ENCODE data around the gene IL11RA. TPM values are rescaled to one million over a fixed set of nuclear protein-coding genes. Genes with fewer than 3 reads are reported as not detected.

The IL11RA gene
- total and polyA plus RNA-seq, 2 of the 8 experiments (the other 6 are each of a cell fraction or from before 2014, with no cell fraction given): 5.5 to 9.1 TPM

DNA sequence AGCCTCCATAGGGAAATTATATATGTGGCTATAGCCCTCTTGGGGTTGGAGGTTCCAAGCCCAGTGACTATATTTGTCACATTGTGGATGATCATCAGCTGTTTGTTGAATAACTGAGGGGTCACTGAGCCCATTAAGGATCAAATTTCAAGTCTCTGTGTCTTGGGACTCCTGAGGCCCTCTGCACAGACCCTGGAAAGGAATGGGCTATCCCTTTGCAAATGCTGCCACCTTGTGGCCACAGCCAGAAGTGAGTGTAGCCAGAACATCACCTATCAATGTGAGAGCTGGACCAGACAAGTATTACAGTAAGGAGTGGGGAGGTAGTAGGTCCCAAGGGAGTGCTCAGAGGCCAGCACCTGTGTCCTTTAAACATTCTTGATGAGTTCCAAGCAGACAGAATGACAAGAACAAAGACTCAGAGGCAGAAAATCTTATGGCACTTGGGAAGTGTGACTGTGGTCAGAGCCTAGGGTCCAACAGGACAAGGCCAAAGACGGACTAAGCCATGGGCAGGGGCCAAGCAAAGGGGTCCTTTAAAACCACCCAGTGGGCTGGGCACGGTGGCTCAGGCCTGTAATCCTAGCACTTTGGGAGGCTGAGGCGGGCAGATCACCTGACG is 48.3 kb upstream of the IL11RA start:
- Histone ChIP-seq H2BK120ac (replicated peaks; ENCODE audit: low read depth, low read length) (no peak overlapping the region), H2BK20ac (ENCODE audit: low read length) (no peak overlapping the region), H4K8ac (ENCODE audit: extremely low read depth, insufficient read depth, low read length) (no peak overlapping the region), H3K9ac (replicated peaks in 1 of 4; ENCODE audit: extremely low read depth in 1 of 4, low read depth in 3 of 4, low read length in 3 of 4) (no peak overlapping the region), H4K5ac (ENCODE audit: insufficient read length, low read depth, low read length) (no peak overlapping the region), H3K27me3 (replicated peaks in 1 of 4; ENCODE audit: control insufficient read depth in 3 of 4, extremely low read depth in 1 of 4, insufficient read depth in 3 of 4, low read length in 3 of 4) (peaks cover 0 to 3% (median 0%) of the 10 kb centered on the region in 4 experiments; a peak in 2 of 7 replicates), H3K4ac (replicated peaks; ENCODE audit: insufficient read length, low read depth, low read length) (no peak overlapping the region), H2AFZ (ENCODE audit: low read length) (no peak overlapping the region), H3K4me3 (ENCODE audit: extremely low read depth in 1 of 4, insufficient read depth in 2 of 4, low read depth in 3 of 4, low read length in 4 of 4) (no peak overlapping the region), H4K91ac (replicated peaks; ENCODE audit: insufficient read length, low read length) (no peak overlapping the region), H3K36me3 (ENCODE audit: control insufficient read depth in 2 of 4, insufficient read depth in 4 of 4, low read length in 3 of 4) (no peaks in the 10 kb centered on the region), H3K4me1 (replicated peaks in 1 of 4; ENCODE audit: control insufficient read depth in 3 of 4, insufficient read depth in 4 of 4, low read length in 3 of 4) (peaks cover 0 to 5% (median 2%) of the 10 kb centered on the region in 4 experiments; a peak in 2 of 7 replicates), H3K9me3 (ENCODE audit: insufficient read depth in 2 of 2, low read depth in 1 of 2, low read length in 1 of 2) (no peaks in the 10 kb centered on the region), H2AK5ac (ENCODE audit: low read depth, low read length) (no peak overlapping the region), H3K79me2 (ENCODE audit: control insufficient read depth in 1 of 2, insufficient read depth in 2 of 2, low read length in 2 of 2) (no peaks in the 10 kb centered on the region), H3K14ac (ENCODE audit: insufficient read length) (no peak overlapping the region), H2BK5ac (ENCODE audit: low read depth, low read length) (no peak overlapping the region), H3K18ac (ENCODE audit: extremely low read depth, low read length) (no peak overlapping the region), H3K23ac (ENCODE audit: insufficient read length) (no peak overlapping the region), H3K79me1 (ENCODE audit: low read depth, low read length) (no peaks in the 10 kb centered on the region), H2BK15ac (ENCODE audit: low read length) (no peak overlapping the region), H3K23me2 (ENCODE audit: low read depth, low read length) (no peaks in the 10 kb centered on the region), H4K20me1 (replicated peaks in 1 of 2; ENCODE audit: control insufficient read depth in 1 of 2, insufficient read depth in 2 of 2, low read length in 2 of 2) (no peaks in the 10 kb centered on the region), H3K56ac (replicated peaks; ENCODE audit: insufficient read length, low read depth, low read length) (no peak overlapping the region), H3K27ac (ENCODE audit: low read depth, low read length) (no peak overlapping the region), H3K4me2 (ENCODE audit: insufficient read depth in 1 of 2, low read depth in 2 of 2, low read length in 2 of 2) (no peak overlapping the region), H2BK12ac (ENCODE audit: low read depth, low read length) (no peak overlapping the region)
- FAIRE-seq (peak; percentile 99), DNase-seq (ENCODE audit: low read depth in 1 of 2, low spot score in 2 of 2) (peak in 1 of 2 experiments; percentile 96)
- POLR2A ChIA-PET (ENCODE audit: partially characterized antibody): interaction anchor here (2.9 kb wide), 1 partner anchor 12 kb away, joined by 8 read pairs; no protein-coding TSS in a partner anchor
- WGBS, 2 experiments (ENCODE audit: extremely low coverage in 1 of 2, insufficient coverage in 1 of 2, insufficient read length in 1 of 2, insufficient replicate concordance in 2 of 2, low coverage in 1 of 2, low lambda C conversion rate in 2 of 2, missing lambda C conversion rate in 1 of 2): 66% methylated on average over 4 of the region's 4 CpGs; no CpG with 5 or more reads in 1 of the 2 experiments
- CTCF ChIA-PET (ENCODE audit: partially characterized antibody): interaction anchor here (0.9 to 16.9 kb wide), 43 partner anchors 10 to 276 kb away, joined by 3 to 401 read pairs (median 9); partner anchors contain the start of genes ARID3C, DCTN3, ENHO and GALT
- no peak for TF ChIP-seq SP2 (IDR thresholded peaks at IDR 0.05; ENCODE audit: low read length)
- no peak for TF ChIP-seq CEBPB (IDR thresholded peaks at IDR 0.05; ENCODE audit: low read depth, low read length)
- no peak for TF ChIP-seq SIX5 (IDR thresholded peaks at IDR 0.05; ENCODE audit: low read depth, low read length)
- no peak for TF ChIP-seq SUZ12 (IDR thresholded peaks at IDR 0.05; ENCODE audit: low read length)
- peak; percentile 99 for TF ChIP-seq RAD21 (IDR thresholded peaks at IDR 0.05 in 1 of 2, conservative IDR thresholded peaks at IDR 0.05 in 1 of 2; ENCODE audit: low read depth in 2 of 2, low read length in 2 of 2)
- TF ChIP-seq, protein P1, sequence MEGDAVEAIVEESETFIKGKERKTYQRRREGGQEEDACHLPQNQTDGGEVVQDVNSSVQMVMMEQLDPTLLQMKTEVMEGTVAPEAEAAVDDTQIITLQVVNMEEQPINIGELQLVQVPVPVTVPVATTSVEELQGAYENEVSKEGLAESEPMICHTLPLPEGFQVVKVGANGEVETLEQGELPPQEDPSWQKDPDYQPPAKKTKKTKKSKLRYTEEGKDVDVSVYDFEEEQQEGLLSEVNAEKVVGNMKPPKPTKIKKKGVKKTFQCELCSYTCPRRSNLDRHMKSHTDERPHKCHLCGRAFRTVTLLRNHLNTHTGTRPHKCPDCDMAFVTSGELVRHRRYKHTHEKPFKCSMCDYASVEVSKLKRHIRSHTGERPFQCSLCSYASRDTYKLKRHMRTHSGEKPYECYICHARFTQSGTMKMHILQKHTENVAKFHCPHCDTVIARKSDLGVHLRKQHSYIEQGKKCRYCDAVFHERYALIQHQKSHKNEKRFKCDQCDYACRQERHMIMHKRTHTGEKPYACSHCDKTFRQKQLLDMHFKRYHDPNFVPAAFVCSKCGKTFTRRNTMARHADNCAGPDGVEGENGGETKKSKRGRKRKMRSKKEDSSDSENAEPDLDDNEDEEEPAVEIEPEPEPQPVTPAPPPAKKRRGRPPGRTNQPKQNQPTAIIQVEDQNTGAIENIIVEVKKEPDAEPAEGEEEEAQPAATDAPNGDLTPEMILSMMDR (IDR thresholded peaks at IDR 0.05; ENCODE audit: control extremely low read depth in 1 of 3, insufficient read depth in 1 of 3, low read depth in 1 of 3, low read length in 3 of 3): peak; percentile 77 to 96 (median 96)
- TF ChIP-seq SRF (IDR thresholded peaks at IDR 0.05; ENCODE audit: low read depth, low read length): no peak
- TF ChIP-seq, protein P2, sequence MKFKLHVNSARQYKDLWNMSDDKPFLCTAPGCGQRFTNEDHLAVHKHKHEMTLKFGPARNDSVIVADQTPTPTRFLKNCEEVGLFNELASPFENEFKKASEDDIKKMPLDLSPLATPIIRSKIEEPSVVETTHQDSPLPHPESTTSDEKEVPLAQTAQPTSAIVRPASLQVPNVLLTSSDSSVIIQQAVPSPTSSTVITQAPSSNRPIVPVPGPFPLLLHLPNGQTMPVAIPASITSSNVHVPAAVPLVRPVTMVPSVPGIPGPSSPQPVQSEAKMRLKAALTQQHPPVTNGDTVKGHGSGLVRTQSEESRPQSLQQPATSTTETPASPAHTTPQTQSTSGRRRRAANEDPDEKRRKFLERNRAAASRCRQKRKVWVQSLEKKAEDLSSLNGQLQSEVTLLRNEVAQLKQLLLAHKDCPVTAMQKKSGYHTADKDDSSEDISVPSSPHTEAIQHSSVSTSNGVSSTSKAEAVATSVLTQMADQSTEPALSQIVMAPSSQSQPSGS (IDR thresholded peaks at IDR 0.05; ENCODE audit: low read length): no peak

Measured in H1 (cell line).